Esophagus (tissue), 2 donors: ENCODE results near the gene ZNF17. TPM values are rescaled to one million over a fixed set of nuclear protein-coding genes. Genes with fewer than 3 reads are reported as not detected.

ENCODE experiments used
- H3K27ac ChIP-seq, 2 donors: one replicate each; pipeline ENCODE4 v1.5.1; 2013; ENCODE audit warnings: low read depth in 2 of 2, mild to moderate bottlenecking in 2 of 2, inconsistent platforms in 1 of 2, low read length in 1 of 2, moderate library complexity in 1 of 2
- H3K27me3 ChIP-seq, 2 donors: one replicate each; pipeline ENCODE4 v1.6.1; 2013; ENCODE audit warnings: low read length in 2 of 2, control low read depth in 1 of 2, mild to moderate bottlenecking in 1 of 2; ENCODE audit not compliant: insufficient read depth in 2 of 2, control insufficient read depth in 1 of 2
- H3K36me3 ChIP-seq, 2 donors: one replicate each; pipeline ENCODE4 v1.6.1; 2013; ENCODE audit warnings: low read length in 1 of 2; ENCODE audit not compliant: control insufficient read depth in 2 of 2, insufficient read depth in 2 of 2
- H3K4me1 ChIP-seq, 2 donors: one replicate each; pipeline ENCODE4 v1.6.1; 2013; ENCODE audit warnings: low read length in 1 of 2; ENCODE audit not compliant: control insufficient read depth in 2 of 2, insufficient read depth in 2 of 2
- H3K4me3 ChIP-seq, 2 donors: one replicate each; pipeline ENCODE4 v1.5.1; 2013; ENCODE audit warnings: low read length in 2 of 2, mild to moderate bottlenecking in 2 of 2, low read depth in 1 of 2, moderate library complexity in 1 of 2
- H3K9me3 ChIP-seq, 2 donors: one replicate each; pipeline ENCODE4 v1.6.1; 2013; ENCODE audit warnings: mild to moderate bottlenecking in 2 of 2, low read depth in 1 of 2, low read length in 1 of 2, moderate library complexity in 1 of 2; ENCODE audit not compliant: control insufficient read depth in 2 of 2, insufficient read depth in 1 of 2
- WGBS, 2 donors: extraction: QIAGEN DNeasy Blood & Tissue Kit; methylation state at CpG; one replicate each; pipeline ENCODE4 v1.1.7; 2013; 5-methylcytosine and 5-hydroxymethylcytosine counted together
- polyA plus RNA-seq, 2 donors: library from polyadenylated mRNA; stranded (reverse); fragments of 200-250 nt; gene quantifications; one replicate each; pipeline ENCODE4 v1.2.3, GENCODE V29; 2013
- donor health status: healthy with polysubstance abuse.
- donor health status: Bipolar disorder and iron deficiency.

The ZNF17 gene
- polyA plus RNA-seq, 2 donors, result 2.2 to 3.2 TPM

DNA sequence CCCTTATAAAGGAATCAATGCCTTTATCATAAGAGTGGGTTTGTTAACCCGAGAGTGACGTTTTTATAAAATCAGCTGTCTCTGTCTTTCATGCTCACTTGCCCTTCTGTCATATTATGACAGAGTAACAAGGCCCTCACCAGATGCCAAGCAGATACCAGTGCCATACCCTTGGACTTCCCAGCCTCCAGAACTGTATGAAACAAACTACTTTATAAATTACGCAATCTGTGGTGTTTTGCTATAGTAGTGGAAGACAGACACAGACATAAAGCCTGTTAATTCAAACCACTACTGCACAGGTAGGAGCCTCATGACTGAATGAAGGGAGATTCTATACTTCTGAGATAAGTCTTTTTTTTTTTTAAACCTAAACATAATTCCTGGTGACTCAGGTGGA is 41.3 kb downstream of the ZNF17 start:
- Histone ChIP-seq H3K9me3 (peaks cover 5 to 13% of the 10 kb centered on the region in 2 donors), H3K4me3 (no peak overlapping the region), H3K27ac (no peak overlapping the region), H3K27me3 (no peaks in the 10 kb centered on the region), H3K4me1 (no peaks in the 10 kb centered on the region), H3K36me3 (peaks cover 0 to 2% of the 10 kb centered on the region in 2 donors)
- WGBS, 2 donors, result 94 to 98% methylated on average over 3 of the region's 3 CpGs

DNA sequence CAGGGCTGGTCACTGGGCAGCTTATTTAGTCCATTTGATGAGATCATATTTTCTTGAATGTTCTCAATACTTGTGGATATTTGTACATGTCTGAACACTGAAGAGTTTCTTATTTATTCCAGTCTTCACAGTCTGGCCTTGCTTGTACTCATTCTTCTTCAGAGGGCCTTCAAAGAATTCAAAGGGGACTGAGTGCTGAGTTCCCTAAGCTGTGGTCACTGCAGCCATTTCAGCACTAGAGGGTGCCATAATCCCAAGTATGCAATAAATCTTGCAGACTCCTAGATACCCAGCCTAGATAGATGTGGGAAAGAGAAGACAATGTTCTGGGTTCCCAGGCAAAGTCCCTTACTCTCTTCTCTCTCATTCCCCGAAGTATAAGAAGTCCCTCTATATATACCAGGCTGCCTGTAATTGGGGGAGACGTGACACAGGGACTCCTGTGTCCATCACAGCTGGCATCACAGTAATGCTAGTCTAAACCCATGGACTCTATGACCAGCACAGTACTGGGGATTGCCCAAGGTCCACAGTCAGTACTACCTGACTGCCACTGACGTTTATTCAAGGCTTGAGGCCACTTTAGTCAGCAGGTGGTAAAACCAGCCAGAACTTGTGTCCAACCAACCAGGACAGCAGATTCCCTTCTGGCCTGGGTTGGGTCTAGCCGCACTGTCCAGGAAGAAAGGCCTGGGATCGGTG is 54.9 kb downstream of the ZNF17 start:
- H3K36me3 ChIP-seq, result peaks cover 0 to 3% of the 10 kb centered on the region in 2 donors
- no peak overlapping the region for H3K27ac ChIP-seq
- 75 to 81% methylated on average over 5 of the region's 5 CpGs for WGBS, 2 donors
- no peak overlapping the region for H3K4me3 ChIP-seq
- H3K9me3 ChIP-seq, result peaks cover 8 to 14% of the 10 kb centered on the region in 2 donors
- H3K27me3 ChIP-seq, result no peaks in the 10 kb centered on the region
- H3K4me1 ChIP-seq, result no peaks in the 10 kb centered on the region

DNA sequence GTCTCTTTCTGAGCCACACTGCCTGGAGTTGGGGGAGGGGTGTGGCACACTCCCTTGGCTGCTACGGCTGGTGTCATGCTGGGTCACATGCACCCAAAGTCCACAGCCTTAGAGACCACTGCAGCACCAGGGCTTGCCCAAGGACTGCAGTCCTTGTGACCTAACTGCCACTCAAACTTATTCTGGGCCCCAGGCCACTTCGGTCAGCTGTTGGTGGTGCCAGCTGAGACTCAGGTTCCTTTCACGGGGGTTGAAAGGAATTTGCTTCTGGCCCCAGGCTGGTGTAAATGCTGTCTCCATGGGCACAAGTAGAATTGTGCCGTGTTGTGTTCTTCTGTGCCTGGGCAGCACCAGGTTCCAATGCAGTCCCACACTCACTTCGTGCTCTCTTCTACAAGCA is 55.5 kb downstream of the ZNF17 start:
- Histone ChIP-seq H3K9me3 (peaks cover 8 to 14% of the 10 kb centered on the region in 2 donors), H3K36me3 (peaks cover 0 to 3% of the 10 kb centered on the region in 2 donors), H3K4me3 (no peak overlapping the region), H3K27ac (no peak overlapping the region), H3K4me1 (no peaks in the 10 kb centered on the region), H3K27me3 (no peaks in the 10 kb centered on the region)
- WGBS, 2 donors, result 96 to 99% methylated on average over 5 of the region's 5 CpGs

Other genes with a start within 250 kb of the ZNF17 start
- not detected for gene DUXA, start 243.7 kb upstream of the ZNF17 start, polyA plus RNA-seq
- 1 to 10 TPM; 4.5 to 5.6 TPM for gene ZNF264, start 219.7 kb upstream of the ZNF17 start, polyA plus RNA-seq
- under 1 TPM; 0.49 to 0.92 TPM for gene AURKC, start 180.1 kb upstream of the ZNF17 start, polyA plus RNA-seq
- gene ZNF805, start 170.5 kb upstream of the ZNF17 start, polyA plus RNA-seq, result under 1 TPM; 0.73 to 0.76 TPM
- gene ZNF460, start 130.7 kb upstream of the ZNF17 start, polyA plus RNA-seq, result 1 to 10 TPM in 1 of 2 donors, under 1 TPM in 1; 0.75 to 3.8 TPM
- gene ZNF543, start 90.7 kb upstream of the ZNF17 start, polyA plus RNA-seq, result 1 to 10 TPM; 1.4 to 2.6 TPM
- 1 to 10 TPM; 2.2 to 3.0 TPM for gene ZNF304, start 59.9 kb upstream of the ZNF17 start, polyA plus RNA-seq
- gene TRAPPC2B, start 47.6 kb upstream of the ZNF17 start, polyA plus RNA-seq, result 10 to 100 TPM; 19.6 to 25.8 TPM
- gene ZNF547, start 47.6 kb upstream of the ZNF17 start, polyA plus RNA-seq, result 1 to 10 TPM; 1.3 to 2.7 TPM
- gene ZNF548, start 21.3 kb upstream of the ZNF17 start, polyA plus RNA-seq, result 1 to 10 TPM; 4.1 TPM
- 1 to 10 TPM; 2.6 to 6.4 TPM for gene ZNF749, start 24.2 kb downstream of the ZNF17 start, polyA plus RNA-seq
- under 1 TPM; 0.14 to 0.19 TPM for gene VN1R1, start 46.0 kb downstream of the ZNF17 start, polyA plus RNA-seq
- 1 to 10 TPM in 1 of 2 donors, under 1 TPM in 1; 0.96 to 1.6 TPM for gene ZNF772, start 66.4 kb downstream of the ZNF17 start, polyA plus RNA-seq
- 1 to 10 TPM; 2.9 to 3.6 TPM for gene ZNF419, start 76.6 kb downstream of the ZNF17 start, polyA plus RNA-seq
- gene ZNF773, start 88.8 kb downstream of the ZNF17 start, polyA plus RNA-seq, result 1 to 10 TPM; 1.4 to 3.0 TPM
- gene ZNF549, start 116.2 kb downstream of the ZNF17 start, polyA plus RNA-seq, result 1 to 10 TPM in 1 of 2 donors, under 1 TPM in 1; 0.94 to 1.2 TPM
- gene ZNF550, start 148.7 kb downstream of the ZNF17 start, polyA plus RNA-seq, result 1 to 10 TPM; 2.0 to 2.6 TPM
- 1 to 10 TPM; 2.3 to 3.7 TPM for gene ZNF416, start 167.8 kb downstream of the ZNF17 start, polyA plus RNA-seq
- gene ZIK1, start 173.0 kb downstream of the ZNF17 start, polyA plus RNA-seq, result 1 to 10 TPM in 1 of 2 donors, under 1 TPM in 1; 0.43 to 1.3 TPM
- gene ZNF530, start 188.7 kb downstream of the ZNF17 start, polyA plus RNA-seq, result 1 to 10 TPM; 1.1 to 1.9 TPM
- gene ZNF134, start 203.1 kb downstream of the ZNF17 start, polyA plus RNA-seq, result 1 to 10 TPM; 2.8 to 5.1 TPM
- 1 to 10 TPM; 4.3 to 5.7 TPM for gene ZNF211, start 222.0 kb downstream of the ZNF17 start, polyA plus RNA-seq